K562 (cell line): ENCODE measurements around the gene CMTR1. TPM values are rescaled to one million over a fixed set of nuclear protein-coding genes. Genes with fewer than 3 reads are reported as not detected.

ENCODE experiments used
- ATAC-seq: fragments of 200-7000 bp; cut with Tn5 transposase; 3 replicates; pipeline ENCODE4 v1.9.1; 2020; ENCODE audit warnings: moderate library complexity
- BruUV-seq: library from RNA; stranded (reverse); fragments of 400-500 nt; replicated peaks from 2 replicates; lab custom pipeline; 2021; lab: Mats Ljungman, UMichigan
- CTCF ChIA-PET: fragments of 300-600 bp; formaldehyde crosslinking; extraction: SDS; loops from one replicate; lab custom pipeline; 2021; ENCODE audit warnings: low intra/inter-chr PET ratio; lab: Yijun Ruan, JAX
- POLR2A ChIA-PET: fragments of 300-600, 350-650 bp; sonication (Branson Sonifier 250); formaldehyde crosslinking; extraction: SDS; loops from one replicate; lab custom pipeline; 2021; ENCODE audit warnings: antibody characterized with exemption, inconsistent platforms; lab: Yijun Ruan, JAX
- DNase-seq, 4 experiments: peaks; one replicate each; pipeline versions ENCODE4 v3.0.0 to v3.0.0-alpha.2; 2011 to 2018; ENCODE audit warnings: low spot score in 3 of 4, mixed read lengths in 3 of 4; ENCODE audit errors: extremely low read depth in 1 of 4
- FAIRE-seq: peaks from 2 replicates; lab custom pipeline; 2011; peaks lifted over from hg19 to GRCh38; lab: Jason Lieb, UNC
- H2AFZ ChIP-seq: 2 replicates; pipeline ENCODE4 v1.6.0; 2011; ENCODE audit warnings: low read depth, low read length, control low read depth, inconsistent platforms
- H3K27ac ChIP-seq: fragments of 200-600 bp; 3 replicates; pipeline ENCODE4 v1.8.0; 2011; ENCODE audit warnings: low read depth, mild to moderate bottlenecking, control low read depth, inconsistent platforms, low read length, moderate library complexity, mixed read lengths; ENCODE audit errors: extremely low read depth
- H3K27me3 ChIP-seq, 2 experiments: fragments of 300-600 bp in 1 of 2; 2 replicates in 1 of 2; 3 replicates in 1 of 2; pipeline versions ENCODE4 v1.6.0 to v1.8.0; 2011; ENCODE audit warnings: inconsistent platforms in 2 of 2, low read length in 2 of 2, mild to moderate bottlenecking in 1 of 2, mixed read lengths in 1 of 2, moderate library complexity in 1 of 2; ENCODE audit not compliant: control insufficient read depth in 2 of 2, insufficient read depth in 2 of 2
- H3K36me3 ChIP-seq: fragments of 300-600 bp; 3 replicates; pipeline ENCODE4 v1.8.0; 2011; ENCODE audit warnings: mild to moderate bottlenecking, low read length, inconsistent platforms; ENCODE audit not compliant: control insufficient read depth, insufficient read depth
- H3K4me1 ChIP-seq, 2 experiments: fragments of 200-600 bp in 1 of 2; replicated peaks in 1 of 2; 2 replicates in 1 of 2; 3 replicates in 1 of 2; pipeline versions ENCODE4 v1.5.1 to v1.8.0; 2011; ENCODE audit warnings: inconsistent platforms in 2 of 2, low read length in 2 of 2, mild to moderate bottlenecking in 1 of 2, mixed read lengths in 1 of 2, moderate library complexity in 1 of 2; ENCODE audit not compliant: control insufficient read depth in 2 of 2, insufficient read depth in 2 of 2
- H3K4me2 ChIP-seq: 2 replicates; pipeline ENCODE4 v1.6.1; 2011; ENCODE audit warnings: low read length, control low read depth, inconsistent platforms, mixed read lengths; ENCODE audit not compliant: insufficient read depth
- H3K4me3 ChIP-seq: fragments of 200-600 bp; sonication (generic), shearing (Covaris generic); 2 replicates; pipeline ENCODE4 v1.5.1; 2016; ENCODE audit warnings: control low read depth, inconsistent platforms
- H3K79me2 ChIP-seq: fragments of 200-600 bp; 3 replicates; pipeline ENCODE4 v1.8.0; 2011; ENCODE audit warnings: low read length, inconsistent platforms; ENCODE audit not compliant: control insufficient read depth, insufficient read depth
- H3K9ac ChIP-seq, 2 experiments: 2 replicates each; pipeline versions ENCODE4 v1.6.0 to v1.6.1; 2011; ENCODE audit warnings: low read depth in 2 of 2, low read length in 2 of 2, control low read depth in 1 of 2, inconsistent platforms in 1 of 2, mild to moderate bottlenecking in 1 of 2, mixed read lengths in 1 of 2; ENCODE audit not compliant: insufficient read depth in 1 of 2
- H3K9me1 ChIP-seq: one replicate; pipeline ENCODE4 v1.6.0; 2011; ENCODE audit warnings: inconsistent platforms, mild to moderate bottlenecking, low read length, moderate library complexity; ENCODE audit not compliant: control insufficient read depth, insufficient read depth
- H3K9me3 ChIP-seq: replicated peaks from 2 replicates; pipeline ENCODE4 v1.5.1; 2011; ENCODE audit warnings: low read depth, low read length, inconsistent platforms; ENCODE audit not compliant: control insufficient read depth, insufficient read depth
- H4K20me1 ChIP-seq: replicated peaks from 2 replicates; pipeline ENCODE4 v1.6.1; 2011; ENCODE audit warnings: low read length, inconsistent platforms, mixed read lengths; ENCODE audit not compliant: control insufficient read depth, insufficient read depth
- BRD4 ChIP-seq: fragments of 200-600 bp; sonication (generic); IDR thresholded peaks from 2 replicates; pipeline ENCODE4 v1.6.1; 2017; ENCODE audit warnings: inconsistent platforms
- DPF2 ChIP-seq: fragments of 450-650 bp; IDR thresholded peaks from 2 replicates; pipeline ENCODE4 v1.6.1; 2016
- FOXA3 ChIP-seq, 2 experiments: fragments of 450-650 bp in 1 of 2; sonication (generic) in 1 of 2; formaldehyde crosslinking; IDR thresholded peaks in 1 of 2; conservative IDR thresholded peaks in 1 of 2; 2 replicates each; pipeline versions ENCODE4 v1.4.0 to v1.8.0; 2020 to 2022; ENCODE audit warnings: mild to moderate bottlenecking in 2 of 2, missing genetic modification reagents in 1 of 2
- MTA3 ChIP-seq: fragments of 450-650 bp; formaldehyde crosslinking; IDR thresholded peaks from 2 replicates; pipeline ENCODE4 v1.6.1; 2017; ENCODE audit warnings: mild to moderate bottlenecking, borderline replicate concordance
- NFIC ChIP-seq: fragments of 450-650 bp; IDR thresholded peaks from 2 replicates; pipeline ENCODE4 v1.6.1; 2017; ENCODE audit warnings: mild to moderate bottlenecking, inconsistent platforms
- RCOR1 ChIP-seq, 2 experiments: IDR thresholded peaks; 2 replicates each; pipeline ENCODE4 v1.6.1; 2012; ENCODE audit warnings: low read depth in 2 of 2, low read length in 2 of 2, borderline replicate concordance in 1 of 2, improper control_type of control experiment in 1 of 2
- XRCC3 ChIP-seq: fragments of 450-650 bp; IDR thresholded peaks from 2 replicates; pipeline ENCODE4 v1.6.1; 2017; ENCODE audit warnings: mild to moderate bottlenecking, moderate library complexity
- ZC3H4 ChIP-seq: sonication (generic); formaldehyde crosslinking; IDR thresholded peaks from 2 replicates; pipeline ENCODE4 v1.9.0; 2021; ENCODE audit warnings: missing genetic modification reagents, borderline replicate concordance
- ZFX ChIP-seq: sonication (generic); formaldehyde crosslinking; IDR thresholded peaks from 2 replicates; pipeline ENCODE4 v1.8.0; 2022; ENCODE audit warnings: mild to moderate bottlenecking, missing genetic modification reagents, moderate library complexity
- ZNF146 ChIP-seq: IDR thresholded peaks from one replicate; pipeline ENCODE4 v1.6.1; 2018; ENCODE audit warnings: missing compliant biosample characterization; ENCODE audit not compliant: unreplicated experiment
- WGBS: fragments of 100-300 bp; shearing (Covaris generic); methylation state at CpG from one replicate; pipeline ENCODE4 v1.1.6; 2016; ENCODE audit warnings: low coverage, mixed read lengths; ENCODE audit not compliant: insufficient coverage; ENCODE audit errors: missing lambda C conversion rate; 5-methylcytosine and 5-hydroxymethylcytosine counted together
- in situ Hi-C: fragments of 300-500 bp; cut with MboI; formaldehyde crosslinking; loops from 4 replicates; pipeline ENCODE4 v1.15.0; 2018; ENCODE audit warnings: inconsistent platforms, mixed read lengths
- intact Hi-C: fragments of 100-400 bp; cut with micrococcal nuclease; formaldehyde crosslinking; loops from 2 replicates; pipeline ENCODE4 v1.14.2; 2022
- polyA plus RNA-seq, 8 experiments: library from polyadenylated mRNA; depleted of rRNA in 4 of 8; stranded (reverse) in 5 of 8; unstranded in 3 of 8; fragments of >200 nt; fragmentation: Nextera tagmentation in 2 of 8; fragmentation: Illumina TruSeq in 1 of 8; extraction: Ambion mirVana in 2 of 8; extraction: Trizol in 1 of 8; gene quantifications; 2 replicates each; pipeline versions ENCODE4 v1.2.1 to v1.2.3, GENCODE V29; 2011 to 2014; ENCODE audit warnings: inconsistent platforms in 1 of 8, missing spikeins in 1 of 8
- total RNA-seq, 7 experiments: library from RNA; depleted of rRNA in 6 of 7; stranded (reverse); fragments of >200 nt in 6 of 7; fragmentation: Illumina TruSeq in 2 of 7; extraction: Trizol in 2 of 7; gene quantifications; 2 replicates each; pipeline versions ENCODE4 v1.2.1 to v1.2.3, GENCODE V29; 2011 to 2021; ENCODE audit warnings: low replicate concordance in 1 of 7
- TF ChIP-seq, protein P1 (sequence below): fragments of 250-450 bp; sonication (Bioruptor Pico); IDR thresholded peaks from 2 replicates; pipeline ENCODE4 v1.5.0; 2020; ENCODE audit warnings: mild to moderate bottlenecking
- TF ChIP-seq, protein P2 (sequence below): sonication (generic); formaldehyde crosslinking; IDR thresholded peaks from 2 replicates; pipeline ENCODE4 v1.8.0; 2022; ENCODE audit warnings: mild to moderate bottlenecking, missing genetic modification reagents
- TF ChIP-seq, protein P3 (sequence below): fragments of 450-650 bp; IDR thresholded peaks from 2 replicates; pipeline ENCODE4 v1.6.1; 2016; ENCODE audit warnings: low read depth, mild to moderate bottlenecking, moderate library complexity
- TF ChIP-seq, protein P4 (sequence below): sonication (generic); formaldehyde crosslinking; IDR thresholded peaks from 2 replicates; pipeline ENCODE4 v1.8.0; 2022; ENCODE audit warnings: missing genetic modification reagents, mild to moderate bottlenecking, moderate library complexity, borderline replicate concordance
- TF ChIP-seq, protein P5 (sequence below): fragments of 250-450 bp; sonication (Bioruptor Pico); IDR thresholded peaks from 2 replicates; pipeline ENCODE4 v1.5.0; 2020; ENCODE audit warnings: mild to moderate bottlenecking, borderline replicate concordance

CMTR1 gene
- total and polyA plus RNA-seq, 9 of the 15 experiments (the other 6 are each of a cell fraction or from before 2014, with no cell fraction given): 2.9 to 63.5 (median 49.5) TPM

DNA sequence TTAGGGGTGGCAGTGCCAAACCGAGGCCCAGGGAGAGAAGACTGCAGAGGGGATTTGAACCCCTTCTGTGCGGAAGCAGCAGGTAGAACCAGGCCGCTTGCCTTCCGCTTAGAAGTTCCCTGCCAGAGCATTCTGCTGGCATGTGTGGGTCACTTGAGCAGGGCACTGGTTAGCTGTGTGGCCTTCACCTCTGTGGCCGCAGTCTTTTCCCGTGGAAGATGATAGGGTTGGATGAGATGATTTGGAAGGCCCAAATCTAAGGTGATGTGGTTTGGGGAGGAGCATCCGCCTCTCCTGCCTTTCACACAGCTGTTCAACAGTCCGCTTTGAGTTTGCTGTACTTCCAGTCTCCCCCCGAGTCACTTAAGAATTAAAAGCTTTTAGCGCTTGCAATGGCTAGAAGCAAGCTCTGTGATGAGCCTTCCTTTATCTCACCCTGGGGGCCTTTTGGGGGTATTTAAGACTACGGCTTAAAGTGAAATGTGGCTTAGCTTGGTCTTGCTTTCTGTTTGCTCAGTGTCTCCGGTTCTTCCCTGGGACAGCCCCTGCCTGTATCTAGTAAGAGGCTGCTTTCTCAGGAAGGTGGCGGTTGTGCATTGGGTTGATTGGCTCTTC, 743 bp downstream of the CMTR1 start:
- peak overlapping the region; percentile 88 for H3K4me3 ChIP-seq
- H3K9me1 ChIP-seq: no peaks in the 10 kb centered on the region
- 3% methylated on average over 13 of the region's 13 CpGs for WGBS
- ATAC-seq: peak; percentile 17
- H2AFZ ChIP-seq: peak overlapping the region; percentile 100; the same call in 1 of the 2 replicates
- peak overlapping the region; percentile 81 to 96 for H3K9ac ChIP-seq
- no peaks in the 10 kb centered on the region for H3K27me3 ChIP-seq
- FAIRE-seq: no peak
- ChIA-PET POLR2A (interaction anchor here (0.6 to 2.3 kb wide), 17 partner anchors 8 to 412 kb away, joined by 3 to 15 read pairs (median 7); no protein-coding TSS in a partner anchor), CTCF (interaction anchor here (1.5 kb wide), 1 partner anchor 258 kb away, joined by 3 read pairs; no protein-coding TSS in a partner anchor)
- H3K79me2 ChIP-seq: peaks cover 41% of the 10 kb centered on the region
- no TSS peak for BruUV-seq
- H3K4me2 ChIP-seq: peak overlapping the region; percentile 89
- H3K9me3 ChIP-seq: peaks cover 1% of the 10 kb centered on the region; the same call in 1 of the 2 replicates
- H4K20me1 ChIP-seq: no peaks in the 10 kb centered on the region
- intact Hi-C loops: no loop called here
- H3K36me3 ChIP-seq: peaks cover 35% of the 10 kb centered on the region
- H3K4me1 ChIP-seq: peaks cover 12 to 17% of the 10 kb centered on the region in 2 experiments
- DNase-seq: peak in 3 of 4 experiments; percentile 33 to 50 (median 42)
- peak overlapping the region; percentile 83 for H3K27ac ChIP-seq
- in situ Hi-C loops: no loop called here
- peak; percentile 89 for TF ChIP-seq ZC3H4 (CRISPR knock-in tag)
- TF ChIP-seq, protein P1, sequence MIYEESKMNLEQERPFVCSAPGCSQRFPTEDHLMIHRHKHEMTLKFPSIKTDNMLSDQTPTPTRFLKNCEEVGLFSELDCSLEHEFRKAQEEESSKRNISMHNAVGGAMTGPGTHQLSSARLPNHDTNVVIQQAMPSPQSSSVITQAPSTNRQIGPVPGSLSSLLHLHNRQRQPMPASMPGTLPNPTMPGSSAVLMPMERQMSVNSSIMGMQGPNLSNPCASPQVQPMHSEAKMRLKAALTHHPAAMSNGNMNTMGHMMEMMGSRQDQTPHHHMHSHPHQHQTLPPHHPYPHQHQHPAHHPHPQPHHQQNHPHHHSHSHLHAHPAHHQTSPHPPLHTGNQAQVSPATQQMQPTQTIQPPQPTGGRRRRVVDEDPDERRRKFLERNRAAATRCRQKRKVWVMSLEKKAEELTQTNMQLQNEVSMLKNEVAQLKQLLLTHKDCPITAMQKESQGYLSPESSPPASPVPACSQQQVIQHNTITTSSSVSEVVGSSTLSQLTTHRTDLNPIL (CRISPR knock-in tag): no peak
- TF ChIP-seq RCOR1 (IDR thresholded peaks at IDR 0.05; ENCODE audit: borderline replicate concordance in 1 of 2, low read depth in 2 of 2, low read length in 2 of 2): 0 out of 4 replicates have a peak, but pooled peaks of 1 of the 2 experiments have one; percentile 7
- no peak for TF ChIP-seq NFIC
- TF ChIP-seq, protein P2, sequence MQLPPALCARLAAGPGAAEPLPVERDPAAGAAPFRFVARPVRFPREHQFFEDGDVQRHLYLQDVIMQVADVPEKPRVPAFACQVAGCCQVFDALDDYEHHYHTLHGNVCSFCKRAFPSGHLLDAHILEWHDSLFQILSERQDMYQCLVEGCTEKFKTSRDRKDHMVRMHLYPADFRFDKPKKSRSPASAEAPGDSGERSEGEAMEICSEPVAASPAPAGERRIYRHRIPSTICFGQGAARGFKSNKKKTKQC (CRISPR knock-in tag): 0 out of 2 replicates have a peak, but pooled peaks have one; percentile 58
- no peak for TF ChIP-seq XRCC3
- TF ChIP-seq MTA3: no peak
- TF ChIP-seq, protein P3, sequence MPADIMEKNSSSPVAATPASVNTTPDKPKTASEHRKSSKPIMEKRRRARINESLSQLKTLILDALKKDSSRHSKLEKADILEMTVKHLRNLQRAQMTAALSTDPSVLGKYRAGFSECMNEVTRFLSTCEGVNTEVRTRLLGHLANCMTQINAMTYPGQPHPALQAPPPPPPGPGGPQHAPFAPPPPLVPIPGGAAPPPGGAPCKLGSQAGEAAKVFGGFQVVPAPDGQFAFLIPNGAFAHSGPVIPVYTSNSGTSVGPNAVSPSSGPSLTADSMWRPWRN: no peak
- TF ChIP-seq ZFX (CRISPR knock-in tag): peak; percentile 16; the same call in 1 of the 2 replicates
- TF ChIP-seq DPF2: peak; percentile 45; the same call in 1 of the 2 replicates
- no peak for TF ChIP-seq BRD4
- TF ChIP-seq, protein P4, sequence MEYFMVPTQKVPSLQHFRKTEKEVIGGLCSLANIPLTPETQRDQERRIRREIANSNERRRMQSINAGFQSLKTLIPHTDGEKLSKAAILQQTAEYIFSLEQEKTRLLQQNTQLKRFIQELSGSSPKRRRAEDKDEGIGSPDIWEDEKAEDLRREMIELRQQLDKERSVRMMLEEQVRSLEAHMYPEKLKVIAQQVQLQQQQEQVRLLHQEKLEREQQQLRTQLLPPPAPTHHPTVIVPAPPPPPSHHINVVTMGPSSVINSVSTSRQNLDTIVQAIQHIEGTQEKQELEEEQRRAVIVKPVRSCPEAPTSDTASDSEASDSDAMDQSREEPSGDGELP (CRISPR knock-in tag): 0 out of 2 replicates have a peak, but pooled peaks have one; percentile 21
- no peak for TF ChIP-seq ZNF146
- 0 out of 4 replicates have a peak, but pooled peaks of 1 of the 2 experiments have one; percentile 37 for TF ChIP-seq FOXA3 (CRISPR knock-in tag; conservative IDR thresholded peaks at IDR 0.05 in 1 of 2, IDR thresholded peaks at IDR 0.05 in 1 of 2)
- TF ChIP-seq, protein P5, sequence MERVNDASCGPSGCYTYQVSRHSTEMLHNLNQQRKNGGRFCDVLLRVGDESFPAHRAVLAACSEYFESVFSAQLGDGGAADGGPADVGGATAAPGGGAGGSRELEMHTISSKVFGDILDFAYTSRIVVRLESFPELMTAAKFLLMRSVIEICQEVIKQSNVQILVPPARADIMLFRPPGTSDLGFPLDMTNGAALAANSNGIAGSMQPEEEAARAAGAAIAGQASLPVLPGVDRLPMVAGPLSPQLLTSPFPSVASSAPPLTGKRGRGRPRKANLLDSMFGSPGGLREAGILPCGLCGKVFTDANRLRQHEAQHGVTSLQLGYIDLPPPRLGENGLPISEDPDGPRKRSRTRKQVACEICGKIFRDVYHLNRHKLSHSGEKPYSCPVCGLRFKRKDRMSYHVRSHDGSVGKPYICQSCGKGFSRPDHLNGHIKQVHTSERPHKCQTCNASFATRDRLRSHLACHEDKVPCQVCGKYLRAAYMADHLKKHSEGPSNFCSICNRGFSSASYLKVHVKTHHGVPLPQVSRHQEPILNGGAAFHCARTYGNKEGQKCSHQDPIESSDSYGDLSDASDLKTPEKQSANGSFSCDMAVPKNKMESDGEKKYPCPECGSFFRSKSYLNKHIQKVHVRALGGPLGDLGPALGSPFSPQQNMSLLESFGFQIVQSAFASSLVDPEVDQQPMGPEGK (CRISPR knock-in tag): no peak
